Stomach (tissue), 4 donors: Measurements from ENCODE around the gene BCAR1.

ENCODE experiments used
- CTCF ChIP-seq, 7 experiments: fragments of 450-650 bp in 4 of 7; fragments of 200-600 bp in 3 of 7; sonication (generic) in 3 of 7; IDR thresholded peaks; one replicate each; pipeline ENCODE4 v1.5.1; 2016 to 2019; ENCODE audit warnings: antibody characterized with exemption in 7 of 7, control low read depth in 2 of 7, mild to moderate bottlenecking in 1 of 7
- POLR2A ChIP-seq, 4 donors: fragments of 450-650 bp; IDR thresholded peaks; one replicate each; pipeline ENCODE4 v1.6.1; 2016; ENCODE audit warnings: antibody characterized with exemption in 4 of 4, control low read depth in 2 of 4, mild to moderate bottlenecking in 1 of 4, moderate library complexity in 1 of 4
- POLR2AphosphoS5 ChIP-seq, 3 donors: sonication (generic); formaldehyde crosslinking; IDR thresholded peaks; one replicate each; pipeline ENCODE4 v1.6.1; 2016; ENCODE audit warnings: antibody characterized with exemption in 3 of 3

GRCh38 chr16:75257886-75258806, 6.7 kb upstream of the BCAR1 start:
- no peak for TF ChIP-seq POLR2AphosphoS5 (IDR thresholded peaks at IDR 0.05)
- TF ChIP-seq POLR2A (IDR thresholded peaks at IDR 0.05) = no peak
- TF ChIP-seq CTCF (IDR thresholded peaks at IDR 0.05) = no peak
